22Rv1 (cell line): ENCODE results near the gene CAMKK1.

Experiments used
- ZFX ChIP-seq: fragments of 450-650 bp; IDR thresholded peaks from 2 replicates; pipeline ENCODE4 v1.6.1; 2017; ENCODE audit warnings: antibody characterized with exemption, borderline replicate concordance
- TF ChIP-seq, protein P1 (sequence below): fragments of 450-650 bp; IDR thresholded peaks from 2 replicates; pipeline ENCODE4 v1.5.1; 2017; ENCODE audit warnings: mild to moderate bottlenecking

GRCh38 chr17:3866276-3866675, 26.6 kb downstream of the CAMKK1 start:
- TF ChIP-seq, protein P1, sequence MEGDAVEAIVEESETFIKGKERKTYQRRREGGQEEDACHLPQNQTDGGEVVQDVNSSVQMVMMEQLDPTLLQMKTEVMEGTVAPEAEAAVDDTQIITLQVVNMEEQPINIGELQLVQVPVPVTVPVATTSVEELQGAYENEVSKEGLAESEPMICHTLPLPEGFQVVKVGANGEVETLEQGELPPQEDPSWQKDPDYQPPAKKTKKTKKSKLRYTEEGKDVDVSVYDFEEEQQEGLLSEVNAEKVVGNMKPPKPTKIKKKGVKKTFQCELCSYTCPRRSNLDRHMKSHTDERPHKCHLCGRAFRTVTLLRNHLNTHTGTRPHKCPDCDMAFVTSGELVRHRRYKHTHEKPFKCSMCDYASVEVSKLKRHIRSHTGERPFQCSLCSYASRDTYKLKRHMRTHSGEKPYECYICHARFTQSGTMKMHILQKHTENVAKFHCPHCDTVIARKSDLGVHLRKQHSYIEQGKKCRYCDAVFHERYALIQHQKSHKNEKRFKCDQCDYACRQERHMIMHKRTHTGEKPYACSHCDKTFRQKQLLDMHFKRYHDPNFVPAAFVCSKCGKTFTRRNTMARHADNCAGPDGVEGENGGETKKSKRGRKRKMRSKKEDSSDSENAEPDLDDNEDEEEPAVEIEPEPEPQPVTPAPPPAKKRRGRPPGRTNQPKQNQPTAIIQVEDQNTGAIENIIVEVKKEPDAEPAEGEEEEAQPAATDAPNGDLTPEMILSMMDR = no peak
- no peak for TF ChIP-seq ZFX
